Suprapubic skin (tissue), 4 donors: ENCODE data around the gene PDPR.

Source experiments
- CTCF ChIP-seq, 2 donors: fragments of 200-600 bp in 1 of 2; fragments of 450-650 bp in 1 of 2; sonication (generic) in 1 of 2; IDR thresholded peaks; one replicate each; pipeline ENCODE4 v1.5.1; 2016 to 2019; ENCODE audit warnings: antibody characterized with exemption in 2 of 2, mild to moderate bottlenecking in 1 of 2, moderate library complexity in 1 of 2
- POLR2A ChIP-seq, 2 donors: fragments of 450-650 bp; IDR thresholded peaks; one replicate each; pipeline ENCODE4 v1.6.1; 2017; ENCODE audit warnings: antibody characterized with exemption in 2 of 2, mild to moderate bottlenecking in 2 of 2, moderate library complexity in 2 of 2
- POLR2AphosphoS5 ChIP-seq, 3 donors: sonication (generic); formaldehyde crosslinking; IDR thresholded peaks; one replicate each; pipeline ENCODE4 v1.6.1; 2017; ENCODE audit warnings: antibody characterized with exemption in 3 of 3

GRCh38 chr16:70151941-70152509 is 37.9 kb downstream of the PDPR start:
- TF ChIP-seq CTCF (IDR thresholded peaks at IDR 0.05), result no peak
- no peak for TF ChIP-seq POLR2A (IDR thresholded peaks at IDR 0.05)
- TF ChIP-seq POLR2AphosphoS5 (IDR thresholded peaks at IDR 0.05), result no peak
